HG03460 (cell line): Measurements from ENCODE around the gene ABHD10.
A peak's percentile ranks its signal among the peaks of the same experiment; 100 is the strongest.

Experiments used
- ATAC-seq: cut with Tn5 transposase; IDR thresholded peaks from one replicate; pipeline ENCODE4 v1.9.1; 2021; ENCODE audit not compliant: unreplicated experiment

Gene ABHD10

GRCh38 chr3:111978583-111979433 is at the start of gene ABHD10:
ABHD10 (plus strand) TSS chr3:111979026; CDS start chr3:111979062, 36 bp downstream.
- ATAC-seq = peak; percentile 94

- ATAC-seq = no peak
These were observed 49.3 kb upstream of the ABHD10 start for GRCh38 chr3:111929484-111929883.

- no peak for ATAC-seq
These were observed 45.9 kb upstream of the ABHD10 start for GRCh38 chr3:111932946-111933345.

GRCh38 chr3:111936191-111936841 is 42.5 kb upstream of the ABHD10 start:
- no peak for ATAC-seq

- ATAC-seq = no peak
These were observed 41.9 kb upstream of the ABHD10 start for GRCh38 chr3:111936967-111937366.

GRCh38 chr3:111937871-111938270 is 41.0 kb upstream of the ABHD10 start:
- no peak for ATAC-seq

GRCh38 chr3:111939873-111940272 is 39.0 kb upstream of the ABHD10 start:
- no peak for ATAC-seq

- no peak for ATAC-seq
These were observed 35.3 kb upstream of the ABHD10 start for GRCh38 chr3:111943533-111943932.

GRCh38 chr3:111944372-111944771 is 34.5 kb upstream of the ABHD10 start:
- ATAC-seq = no peak

- no peak for ATAC-seq
These were observed 31.6 kb upstream of the ABHD10 start for GRCh38 chr3:111947231-111947630.

- no peak for ATAC-seq
These were observed 30.0 kb upstream of the ABHD10 start for GRCh38 chr3:111948786-111949185.

- ATAC-seq = no peak
These were observed 29.1 kb upstream of the ABHD10 start for GRCh38 chr3:111949712-111950111.

- ATAC-seq = no peak
These were observed 27.8 kb upstream of the ABHD10 start for GRCh38 chr3:111951032-111951431.

- no peak for ATAC-seq
These were observed 26.7 kb upstream of the ABHD10 start for GRCh38 chr3:111952086-111952485.

- no peak for ATAC-seq
These were observed 25.9 kb upstream of the ABHD10 start for GRCh38 chr3:111952866-111953450.

- no peak for ATAC-seq
These were observed 24.4 kb upstream of the ABHD10 start for GRCh38 chr3:111954228-111954990.

GRCh38 chr3:111955876-111956275 is 22.9 kb upstream of the ABHD10 start:
- ATAC-seq = no peak

- no peak for ATAC-seq
These were observed 22.4 kb upstream of the ABHD10 start for GRCh38 chr3:111956449-111956848.

- no peak for ATAC-seq
These were observed 21.7 kb upstream of the ABHD10 start for GRCh38 chr3:111956995-111957734.

- no peak for ATAC-seq
These were observed 17.2 kb upstream of the ABHD10 start for GRCh38 chr3:111961461-111962164.
